ENCODE data around the gene TENT4A.

Gene TENT4A

DNA sequence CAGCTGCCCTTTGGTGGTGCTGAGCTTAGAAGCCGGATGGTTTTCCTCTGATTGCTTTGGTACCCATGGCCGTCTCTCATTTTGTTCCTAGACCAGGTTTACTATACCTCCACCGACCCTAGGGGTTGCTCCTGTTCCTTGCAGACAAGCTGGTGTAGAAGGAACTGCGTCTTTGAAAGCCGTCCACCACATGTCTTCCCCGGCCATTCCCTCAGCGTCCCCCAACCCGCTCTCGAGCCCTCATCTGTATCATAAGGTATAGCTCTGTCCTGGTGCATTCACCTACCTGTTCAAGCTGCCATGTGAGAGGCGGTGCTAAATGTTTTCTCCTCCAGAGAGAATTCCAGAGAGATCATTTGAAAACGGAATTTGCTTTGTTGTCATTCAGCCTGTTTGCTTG, 39.5 kb downstream of the TENT4A start:
- no peak for DNase-seq (ENCODE audit: low read depth)

DNA sequence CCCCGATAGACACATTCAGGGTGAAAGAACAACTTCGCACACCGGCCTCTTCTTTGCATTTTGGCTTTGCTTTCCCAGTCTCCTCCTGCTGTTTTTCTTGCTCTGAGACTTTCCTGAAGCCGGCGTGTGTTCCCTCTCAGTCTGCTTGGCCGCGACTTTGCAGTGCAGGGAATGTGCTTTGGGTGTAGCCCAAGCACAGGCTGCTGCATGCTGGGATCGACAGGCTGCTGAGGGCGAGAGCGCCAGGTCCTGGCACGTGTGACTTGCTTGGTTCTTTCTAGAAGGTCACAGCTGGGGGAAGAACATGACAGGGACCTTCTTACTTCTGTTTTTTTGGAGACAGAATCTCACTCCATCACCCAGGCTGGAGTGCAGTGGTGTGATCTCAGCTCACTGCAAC, 40.6 kb downstream of the TENT4A start:
- DNase-seq (ENCODE audit: low read depth), result no peak

GRCh38 chr5:6754766-6755165, 41.5 kb downstream of the TENT4A start:
- no peak for DNase-seq (ENCODE audit: low read depth)

DNA sequence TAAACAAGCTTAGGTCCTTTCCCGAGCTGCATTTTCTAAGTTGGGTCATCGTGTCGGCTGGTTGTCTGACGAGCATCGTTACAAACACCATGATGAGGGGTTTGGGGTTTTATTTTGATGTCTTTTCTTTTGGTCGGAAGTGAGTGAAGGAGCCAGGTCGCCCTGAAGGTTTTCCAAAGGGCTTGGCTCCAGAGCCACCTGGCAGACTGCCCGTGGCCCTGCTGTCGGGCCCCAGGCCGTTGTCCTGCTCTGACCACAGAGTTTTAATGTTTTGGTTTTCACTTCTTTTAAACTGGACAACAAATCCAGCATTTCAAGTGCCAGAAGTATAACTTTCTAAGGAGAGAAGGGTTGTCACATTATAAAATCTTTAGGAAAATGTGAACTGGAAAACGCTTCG, 42.3 kb downstream of the TENT4A start:
- DNase-seq (ENCODE audit: low read depth), result no peak

- DNase-seq (ENCODE audit: low read depth), result no peak
Observed at GRCh38 chr5:6755941-6756340, 42.7 kb downstream of the TENT4A start.

DNA sequence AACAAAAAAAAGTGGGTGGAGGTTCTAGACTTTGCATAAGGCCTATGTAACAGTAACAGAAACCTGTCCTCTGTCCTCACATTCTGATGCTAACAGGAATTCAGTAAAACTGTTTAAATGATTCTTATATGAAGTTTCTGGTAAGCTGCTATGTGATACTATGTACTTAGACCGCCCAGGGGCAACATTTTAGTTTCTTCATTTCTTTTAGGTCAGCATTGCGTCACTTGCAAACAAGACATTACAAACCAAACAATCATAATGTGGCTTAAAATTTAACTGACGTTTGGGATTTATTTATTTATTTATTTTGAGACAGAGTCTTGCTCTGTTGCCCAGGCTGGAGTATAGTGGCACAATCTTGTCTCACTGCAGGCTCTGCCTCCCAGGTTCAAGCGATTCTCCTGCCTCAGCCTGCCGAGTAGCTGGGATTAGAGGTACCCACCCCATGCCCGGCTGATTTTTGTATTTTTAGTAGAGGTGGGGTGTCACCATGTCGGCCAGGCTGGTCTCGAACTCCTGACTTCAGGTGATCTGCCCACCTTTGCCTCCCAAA, 44.3 kb downstream of the TENT4A start:
- no peak for DNase-seq (ENCODE audit: low read depth)

GRCh38 chr5:6758236-6758635, 45.0 kb downstream of the TENT4A start:
- DNase-seq (ENCODE audit: low read depth), result no peak

- DNase-seq (ENCODE audit: low read depth), result no peak
Observed at GRCh38 chr5:6758706-6759105, 45.5 kb downstream of the TENT4A start.

- DNase-seq (ENCODE audit: low read depth), result no peak
Observed at GRCh38 chr5:6759401-6759800, 46.2 kb downstream of the TENT4A start.

- DNase-seq (ENCODE audit: low read depth), result no peak
Observed at GRCh38 chr5:6759983-6760382, 46.8 kb downstream of the TENT4A start.

DNA sequence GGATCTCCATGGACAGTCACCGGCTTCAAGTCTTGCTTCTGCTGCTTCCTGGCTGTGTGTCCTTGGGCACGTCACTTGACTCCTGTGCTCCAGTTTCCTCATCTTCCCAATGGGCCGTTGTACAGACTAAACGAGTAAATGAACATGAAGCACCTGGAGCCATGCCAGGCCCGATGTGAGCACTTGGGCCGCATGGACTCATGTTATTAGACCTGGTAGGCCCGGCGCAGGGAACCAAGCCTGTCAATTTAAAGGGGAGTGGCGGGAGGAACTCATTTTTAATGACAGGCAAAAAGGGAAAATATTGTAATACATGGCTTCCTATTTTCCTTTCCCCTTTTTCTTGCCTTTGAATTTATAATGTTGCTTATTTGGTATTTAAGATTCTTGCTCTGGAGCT, 47.5 kb downstream of the TENT4A start:
- no peak for DNase-seq (ENCODE audit: low read depth)

DNA sequence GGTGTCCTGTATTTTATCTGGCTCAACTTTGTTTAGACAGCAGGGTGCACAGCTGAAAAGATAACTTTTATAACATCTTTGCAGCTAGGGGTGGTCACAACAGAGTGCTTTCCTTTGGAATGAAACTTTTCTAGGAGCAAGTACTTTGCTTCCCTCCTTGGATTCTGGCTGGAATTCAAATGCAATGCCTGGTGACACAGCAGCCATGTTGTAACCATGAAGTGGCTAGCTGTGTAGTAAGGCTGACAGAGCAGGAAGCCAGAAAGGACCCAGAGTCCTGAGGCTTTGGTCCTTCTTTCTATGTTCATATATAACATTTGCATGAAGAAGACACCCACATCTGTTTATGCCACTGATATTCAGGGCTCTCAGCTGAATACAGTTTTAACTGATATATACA, 48.1 kb downstream of the TENT4A start:
- DNase-seq (ENCODE audit: low read depth), result no peak

GRCh38 chr5:6762116-6762515, 48.9 kb downstream of the TENT4A start:
- no peak for DNase-seq (ENCODE audit: low read depth)

GRCh38 chr5:6762697-6763096, 49.5 kb downstream of the TENT4A start:
- DNase-seq (ENCODE audit: low read depth), result no peak

- no peak for DNase-seq (ENCODE audit: low read depth)
Observed at GRCh38 chr5:6763191-6763590, 50.0 kb downstream of the TENT4A start.

GRCh38 chr5:6765612-6766525, 52.6 kb downstream of the TENT4A start:
- peak; percentile 21 for DNase-seq (ENCODE audit: low read depth)

DNA sequence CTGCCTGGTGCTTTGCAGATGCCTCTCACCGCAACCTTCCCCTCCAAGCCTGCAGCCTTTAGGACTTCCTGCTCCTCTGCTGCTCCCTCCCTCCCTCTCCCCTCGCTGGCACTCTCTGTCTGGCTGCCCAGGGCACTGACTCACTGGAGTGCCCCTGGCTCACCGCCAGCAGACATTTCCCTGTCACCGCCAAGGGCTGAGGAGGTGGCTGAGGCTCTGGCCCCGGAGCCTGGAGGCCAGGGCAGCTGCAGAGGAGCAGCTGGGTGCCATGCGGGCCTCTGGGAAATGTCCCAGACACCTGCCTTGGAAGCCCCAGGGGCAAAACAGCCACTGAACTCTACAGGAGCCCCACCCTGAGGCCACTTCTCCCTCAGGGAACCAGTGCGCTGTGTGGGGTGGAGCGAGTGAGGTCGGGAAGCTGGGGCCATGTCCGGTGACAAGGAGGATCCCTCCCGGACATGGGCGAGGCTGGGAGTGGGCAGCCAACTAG, 53.4 kb downstream of the TENT4A start:
- DNase-seq (ENCODE audit: low read depth), result no peak

DNA sequence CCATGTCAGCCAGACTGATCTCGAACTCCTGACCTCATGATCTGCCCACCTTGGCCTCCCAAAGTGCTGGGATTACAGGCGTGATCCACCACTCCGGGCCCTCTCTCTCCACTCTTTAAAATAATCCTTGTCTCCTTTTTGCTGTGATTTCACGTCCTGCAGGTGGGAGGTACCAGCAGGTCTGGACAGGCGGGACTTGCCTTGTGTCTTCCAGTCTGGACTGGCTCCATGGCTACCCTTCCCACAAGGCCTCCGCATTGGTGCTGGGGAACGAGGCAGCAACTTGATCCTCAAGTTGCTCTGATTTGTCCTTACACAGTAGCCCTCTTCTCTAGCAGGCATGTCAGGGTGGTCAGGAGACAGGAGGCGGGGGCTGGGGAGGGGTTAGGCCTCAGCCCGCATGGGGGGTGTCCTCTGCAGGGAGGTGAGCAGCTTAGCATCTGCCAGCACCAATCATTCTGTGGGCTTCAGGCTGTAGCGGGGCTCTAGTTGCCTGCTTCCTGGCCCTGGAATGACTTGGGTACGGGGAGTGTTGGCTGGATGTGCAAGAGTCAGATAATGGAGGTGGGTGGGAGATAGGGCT, 54.3 kb downstream of the TENT4A start:
- no peak for DNase-seq (ENCODE audit: low read depth)

GRCh38 chr5:6768590-6769230, 55.5 kb downstream of the TENT4A start:
- no peak for DNase-seq (ENCODE audit: low read depth)

DNA sequence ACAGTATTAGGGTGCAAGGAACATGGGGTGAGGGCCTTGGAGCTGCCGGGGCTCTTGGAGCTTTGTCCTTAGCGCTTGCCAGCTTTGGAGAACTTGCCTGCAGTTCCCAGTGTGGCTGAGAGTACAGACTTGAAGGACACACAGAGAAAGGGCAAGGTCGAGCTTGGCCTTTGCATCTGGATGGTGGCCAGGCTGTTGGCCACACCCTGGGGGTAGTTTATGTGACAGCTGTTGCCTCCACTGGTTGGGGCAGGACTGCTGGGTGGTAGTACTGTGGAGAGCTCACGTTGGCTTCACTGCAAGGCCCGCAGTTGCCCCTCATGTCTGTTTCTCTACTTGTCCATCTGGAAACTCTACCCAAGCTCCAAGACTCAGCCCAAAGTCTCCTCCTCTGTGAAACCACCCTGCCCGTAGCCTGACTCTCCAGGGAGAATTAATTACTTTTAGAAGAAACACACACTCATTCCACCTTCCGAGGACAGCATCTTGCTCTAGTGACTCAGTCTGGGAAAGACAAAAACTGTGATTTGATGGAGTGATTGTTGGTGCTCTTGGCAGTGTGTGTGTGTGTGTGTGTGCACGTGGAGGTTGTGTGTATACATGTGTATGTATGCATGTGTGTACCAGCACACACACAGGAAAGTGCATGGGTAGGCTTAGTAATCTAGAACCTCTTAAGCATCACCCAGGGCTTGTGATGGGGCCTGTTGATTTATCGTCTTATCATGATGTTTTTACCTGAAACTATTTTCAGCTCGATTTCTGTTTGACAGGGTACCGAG, 57.8 kb downstream of the TENT4A start:
- no peak for DNase-seq (ENCODE audit: low read depth)

DNA sequence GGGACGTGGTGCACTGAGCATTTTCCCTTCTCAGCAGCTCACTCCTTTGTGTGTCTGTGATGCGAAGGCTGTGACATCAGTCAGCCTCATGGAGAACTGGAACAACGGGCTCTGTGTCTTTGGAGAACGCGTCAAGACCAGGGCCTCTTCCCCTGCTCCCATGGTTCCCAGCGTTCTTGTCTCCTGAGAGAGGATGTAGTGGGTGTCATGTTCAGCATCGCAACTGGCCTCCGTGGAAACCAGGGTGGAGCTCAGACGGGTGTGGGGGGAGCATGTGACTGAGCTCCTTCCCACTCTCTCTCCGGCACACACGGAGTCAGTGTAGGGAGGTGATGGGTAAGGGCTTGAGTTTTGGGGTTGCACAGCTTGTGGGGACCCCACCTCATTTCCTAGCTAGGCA, 59.7 kb downstream of the TENT4A start:
- DNase-seq (ENCODE audit: low read depth), result no peak
